HG03342 (cell line): ENCODE data around the gene PWWP3B.
"Not testable (repeated sequence)": the region's sequence is repeated elsewhere in the genome, so short reads cannot be mapped to it uniquely, and the experiment has no call there.

ENCODE experiments used
- ATAC-seq: cut with Tn5 transposase; IDR thresholded peaks from one replicate; pipeline ENCODE4 v1.9.1; 2021; ENCODE audit warnings: mild to moderate bottlenecking, moderate library complexity; ENCODE audit not compliant: unreplicated experiment

Gene PWWP3B

GRCh38 chrX:106168107-106168506 is at the start of gene PWWP3B:
TSS of gene PWWP3B (plus strand) at chrX:106168305. CDS start at chrX:106205433, 37,128 bp downstream.
- no peak for ATAC-seq

- ATAC-seq: no peak
Observed at GRCh38 chrX:106139048-106139447, 29.1 kb upstream of the PWWP3B start.

DNA sequence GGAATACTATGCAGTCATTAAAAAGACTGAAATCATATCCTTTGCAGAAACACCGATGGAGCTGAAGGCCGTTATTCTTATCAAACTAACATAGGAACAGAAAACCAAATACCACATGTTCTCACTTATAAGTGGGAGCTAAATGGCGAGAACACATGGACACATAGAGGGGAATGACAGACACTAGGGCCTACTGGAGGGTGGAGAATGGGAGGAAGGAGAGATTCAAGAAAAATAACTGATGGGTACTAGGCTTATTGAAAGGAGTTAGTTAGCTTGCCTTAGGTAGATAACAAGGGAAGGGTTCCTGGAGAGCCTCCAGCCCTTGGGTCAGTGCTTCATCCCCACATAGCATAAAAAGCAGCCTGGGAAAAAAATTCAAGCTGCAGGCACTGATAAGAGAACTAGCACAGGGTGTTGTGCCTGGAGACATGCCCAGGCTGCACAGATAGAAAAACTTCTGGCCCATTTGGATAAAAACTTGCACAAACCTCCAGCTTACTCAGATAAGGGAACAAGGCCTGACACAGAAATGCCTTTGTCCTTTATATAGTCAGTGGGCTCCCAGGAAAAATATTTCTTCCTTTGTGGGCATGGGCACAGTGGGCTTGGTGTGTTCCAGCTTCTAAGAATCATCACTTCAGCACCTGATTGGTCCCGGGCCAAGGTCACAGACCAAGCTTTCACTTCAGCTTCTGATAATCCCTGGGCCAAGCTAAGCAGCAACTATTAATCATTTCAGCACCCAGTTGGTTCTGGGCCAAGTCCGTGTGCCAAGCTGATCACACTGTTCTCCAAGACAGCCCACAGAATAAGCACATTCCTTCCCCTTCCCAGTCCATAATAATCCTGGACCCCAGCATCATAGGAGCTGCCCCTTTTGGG is 23.1 kb upstream of the PWWP3B start:
- ATAC-seq: no peak

DNA sequence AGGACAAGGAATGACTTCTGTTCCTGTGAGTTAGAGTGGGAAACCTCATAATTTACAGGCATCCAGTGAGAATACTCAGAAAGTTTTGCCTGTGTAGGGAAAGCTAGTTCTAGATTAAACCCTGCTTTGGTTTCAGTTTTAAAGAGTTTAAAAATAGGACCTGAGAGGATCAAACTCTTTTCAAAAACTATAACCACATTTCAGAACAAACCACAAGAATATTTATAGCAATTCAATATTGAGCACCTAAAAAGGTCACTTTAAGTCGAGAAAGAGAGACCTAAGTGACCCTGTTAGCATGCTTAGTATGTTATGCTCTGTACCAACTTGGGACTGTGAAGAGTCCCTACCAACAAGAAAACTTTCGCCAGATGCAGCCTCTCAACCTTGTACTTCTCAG is 17.4 kb upstream of the PWWP3B start:
- no peak for ATAC-seq

DNA sequence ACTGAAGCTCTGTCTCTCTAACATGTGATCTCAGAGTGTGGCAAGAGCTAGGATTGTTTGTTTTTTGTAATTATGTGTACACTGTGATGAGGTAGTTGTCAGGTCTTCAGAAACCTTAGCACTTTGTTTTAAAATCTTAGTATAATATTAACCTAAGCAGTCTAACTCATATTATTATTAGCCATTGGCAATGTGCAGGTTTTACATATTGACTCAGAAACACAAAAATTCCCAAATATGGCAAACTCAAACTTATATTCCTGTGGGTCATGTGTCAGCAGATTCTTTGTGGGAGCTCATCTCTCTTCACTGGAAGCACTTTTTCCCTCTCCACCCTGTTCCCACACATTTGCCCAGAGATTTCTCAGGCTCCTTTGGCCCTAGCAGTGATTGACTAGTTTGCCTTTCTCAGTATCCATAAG is 8.2 kb upstream of the PWWP3B start:
- no peak for ATAC-seq

GRCh38 chrX:106170318-106170717 is 2.2 kb downstream of the PWWP3B start:
- ATAC-seq: no peak

- ATAC-seq: no peak
Observed at GRCh38 chrX:106171293-106171820, 3.3 kb downstream of the PWWP3B start.

- ATAC-seq: no peak
Observed at GRCh38 chrX:106177106-106177981, 9.2 kb downstream of the PWWP3B start.

- no peak for ATAC-seq
Observed at GRCh38 chrX:106177982-106178321, 9.8 kb downstream of the PWWP3B start.

- no peak for ATAC-seq
Observed at GRCh38 chrX:106178826-106179225, 10.7 kb downstream of the PWWP3B start.

- not testable (repeated sequence) for ATAC-seq
Observed at GRCh38 chrX:106183685-106184084, 15.6 kb downstream of the PWWP3B start.

DNA sequence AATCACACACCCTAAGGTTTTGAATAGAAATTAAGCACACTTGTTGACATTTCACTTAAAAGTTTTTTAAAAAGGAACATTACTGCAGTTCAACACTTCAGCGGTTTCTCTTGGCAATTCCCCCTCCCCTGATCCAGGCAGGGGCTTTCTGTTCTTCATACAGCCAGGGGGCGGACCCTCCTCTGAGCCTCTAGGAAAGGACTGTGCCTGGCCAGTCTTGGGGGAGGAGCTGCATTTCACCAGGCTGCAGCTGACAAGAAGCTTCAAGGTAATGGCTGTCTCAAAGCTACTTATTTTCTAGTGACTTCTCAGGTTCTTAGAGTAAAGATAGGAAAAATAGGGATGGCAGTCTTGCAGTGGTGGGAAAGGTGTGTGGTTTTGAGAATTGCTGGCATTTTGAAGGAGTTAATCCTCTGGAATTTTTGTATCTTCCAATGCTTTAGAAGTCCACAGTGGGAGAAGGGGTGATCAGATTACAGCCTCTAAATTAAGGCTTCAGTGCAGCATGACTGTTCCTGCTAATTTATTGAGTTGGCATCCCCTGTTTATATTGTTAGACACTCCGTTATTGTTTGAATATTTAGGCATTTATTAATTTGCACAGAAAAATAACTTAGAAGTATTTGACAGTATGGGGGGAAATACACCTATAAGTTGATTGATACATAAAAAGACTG is 33.5 kb downstream of the PWWP3B start:
- ATAC-seq: no peak

DNA sequence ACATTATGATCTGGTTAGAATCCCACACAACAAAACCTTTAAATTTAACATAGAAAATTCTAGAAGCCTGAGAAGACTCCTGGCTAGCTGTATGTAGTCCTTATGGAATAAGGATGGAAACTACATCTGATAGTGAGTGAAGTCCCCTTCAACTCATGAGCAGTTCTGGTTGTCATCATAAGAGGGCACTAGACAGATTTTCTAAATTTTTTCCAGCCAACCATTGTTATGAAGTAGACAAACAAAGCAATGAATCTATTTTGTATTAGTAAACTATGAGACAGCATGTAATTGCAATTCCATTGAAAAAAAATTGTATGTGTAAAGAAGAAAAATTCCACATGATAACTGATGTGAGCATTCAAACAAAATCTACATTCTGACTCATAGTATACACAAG is 35.2 kb downstream of the PWWP3B start:
- ATAC-seq: no peak

- no peak for ATAC-seq
Observed at GRCh38 chrX:106208154-106208553, 40.0 kb downstream of the PWWP3B start.
